WI38 (cell line): ENCODE data around the gene LGALSL.

Experiments
- H3K4me3 ChIP-seq: 2 replicates; pipeline ENCODE4 v1.5.1; 2011; ENCODE audit warnings: low read depth, mild to moderate bottlenecking, control low read depth, low read length
- CTCF ChIP-seq: IDR thresholded peaks from 2 replicates; pipeline ENCODE4 v1.5.1; 2012; ENCODE audit warnings: low read depth, mild to moderate bottlenecking, control low read depth, low read length

Gene LGALSL

DNA sequence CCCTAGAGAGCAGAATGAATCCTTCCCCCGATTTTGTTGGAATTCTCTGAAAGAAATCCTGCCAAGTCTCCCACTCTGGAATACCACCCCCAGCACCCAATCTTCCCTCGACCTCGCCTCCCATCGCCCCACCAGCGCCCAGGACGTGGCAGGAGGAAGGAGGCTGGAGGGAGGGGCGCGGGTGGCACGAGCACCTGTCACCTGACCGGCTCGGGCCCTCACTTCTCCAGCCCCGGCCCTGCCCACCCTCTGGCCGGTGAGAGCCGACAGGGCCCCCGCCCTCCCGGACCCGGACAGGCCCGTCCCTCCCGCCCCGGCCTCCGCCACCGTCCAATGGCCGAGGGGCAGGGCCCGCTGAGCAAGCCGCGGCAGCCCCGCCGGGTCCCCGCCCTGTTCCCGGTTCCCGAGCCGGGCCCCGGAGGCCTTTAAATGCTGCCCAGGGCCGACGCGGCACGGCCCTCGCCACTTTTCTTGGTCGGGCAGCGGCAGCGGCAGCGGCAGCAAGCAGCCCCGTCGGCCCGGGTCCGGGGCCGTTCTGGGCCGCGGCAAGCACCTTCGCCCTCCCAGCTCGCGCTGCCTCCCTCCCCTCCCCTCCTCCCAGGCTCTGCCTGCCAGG, at the start of gene LGALSL:
Gene LGALSL (plus strand): TSS at position 393 of the 616 bp plus-strand sequence. CDS start 384 bp downstream, outside the sequence.
- peak within 1 kb of the TSS; percentile 59 for H3K4me3 ChIP-seq
- TF ChIP-seq CTCF: no peak

GRCh38 chr2:64404743-64405142, 49.2 kb upstream of the LGALSL start:
- no peak overlapping the region for H3K4me3 ChIP-seq

DNA sequence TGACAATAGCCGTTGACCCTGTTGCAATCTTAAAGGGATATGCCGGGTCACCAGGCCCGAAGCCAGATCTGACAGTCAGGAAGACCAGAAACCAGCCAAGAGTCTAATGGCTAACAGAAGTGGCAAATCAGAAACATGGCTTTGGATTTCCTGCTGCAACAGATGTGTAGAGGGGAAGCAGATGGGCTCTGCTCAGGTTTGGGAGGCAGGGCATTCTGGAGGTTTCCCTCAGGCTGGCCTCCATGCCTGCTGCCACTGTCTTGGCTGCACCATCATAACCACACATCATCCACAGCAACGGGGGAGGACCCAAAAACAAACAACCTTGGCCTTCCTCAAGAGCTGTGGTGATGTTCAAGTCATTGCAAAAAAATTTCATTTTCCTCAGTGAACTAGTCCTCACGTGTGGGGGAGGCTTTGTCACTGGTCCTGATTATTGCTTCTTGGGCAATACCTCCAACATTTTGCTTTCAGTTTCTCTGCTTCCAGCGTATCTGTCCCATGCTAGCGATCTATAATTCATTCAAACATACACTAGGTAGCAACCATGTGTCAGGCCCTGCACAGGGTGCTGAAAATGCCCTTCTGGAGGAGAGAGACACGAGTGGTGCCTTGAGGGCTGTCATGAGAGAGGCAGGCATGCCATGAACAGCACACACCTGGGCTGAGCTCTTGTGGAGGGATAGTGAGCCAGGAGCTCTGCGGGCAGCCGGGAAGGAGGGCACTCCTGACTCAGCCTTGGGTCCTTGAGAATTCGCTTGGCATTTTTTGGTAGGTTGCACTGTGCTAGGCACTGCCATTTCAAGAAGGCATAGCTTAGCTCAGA, 48.2 kb upstream of the LGALSL start:
- no peak overlapping the region for H3K4me3 ChIP-seq

More at GRCh38 chr2:64404743-64405142, 49.2 kb upstream of the LGALSL start:
- TF ChIP-seq CTCF: no peak

GRCh38 chr2:64406407-64406774, 47.6 kb upstream of the LGALSL start:
- no peak overlapping the region for H3K4me3 ChIP-seq

More for the DNA sequence above, 48.2 kb upstream of the LGALSL start:
- TF ChIP-seq CTCF: no peak

DNA sequence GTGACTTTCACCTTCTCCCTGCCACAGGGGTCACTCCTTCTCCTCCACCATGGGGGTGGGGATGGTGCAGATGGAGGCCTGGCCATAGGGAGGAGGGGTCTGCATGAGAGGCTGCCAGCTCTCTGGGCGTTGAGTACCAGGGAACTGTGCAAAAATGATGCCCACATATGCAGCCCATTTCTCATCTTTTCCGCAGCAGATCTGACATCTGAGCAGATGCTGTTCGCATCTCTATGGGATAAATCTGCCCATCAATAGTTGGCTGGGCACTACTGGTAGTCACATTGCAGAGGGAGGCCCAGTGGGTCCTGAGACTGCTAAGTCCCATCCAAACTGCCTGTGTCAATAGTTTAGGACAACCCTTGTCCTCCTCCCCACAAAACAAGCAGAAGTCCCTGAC, 45.9 kb upstream of the LGALSL start:
- no peak for TF ChIP-seq CTCF

More at GRCh38 chr2:64406407-64406774, 47.6 kb upstream of the LGALSL start:
- TF ChIP-seq CTCF: no peak

DNA sequence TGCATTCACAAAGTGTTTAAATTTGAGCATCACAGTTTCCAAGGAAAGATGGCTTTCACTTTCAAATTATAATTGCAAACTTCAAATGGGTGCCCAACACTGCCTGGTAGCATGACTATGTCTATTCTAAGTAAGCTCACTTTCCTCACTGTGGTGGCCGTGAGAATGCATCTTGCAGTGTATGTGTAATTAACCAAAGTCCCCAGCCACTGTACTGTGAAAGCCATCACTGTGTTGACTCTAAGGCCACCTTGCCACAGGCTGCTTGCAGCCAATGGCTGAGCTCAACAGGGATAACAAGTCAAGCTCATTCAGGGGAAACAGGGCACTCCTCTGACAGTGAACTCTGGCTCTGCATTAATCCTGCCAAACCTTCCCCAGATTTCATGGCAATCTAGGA, 43.3 kb upstream of the LGALSL start:
- TF ChIP-seq CTCF: no peak
- H3K4me3 ChIP-seq: no peak overlapping the region

More for the DNA sequence above, 45.9 kb upstream of the LGALSL start:
- H3K4me3 ChIP-seq: no peak overlapping the region

GRCh38 chr2:64412671-64413070, 41.3 kb upstream of the LGALSL start:
- TF ChIP-seq CTCF: no peak
- no peak overlapping the region for H3K4me3 ChIP-seq
